ENCODE measurements around the gene ST6GALNAC6. TPM values are rescaled to one million over a fixed set of nuclear protein-coding genes. Genes with fewer than 3 reads are reported as not detected.

Gene ST6GALNAC6
- total and polyA plus RNA-seq, 7 donors = 35.6 to 125 (median 109) TPM

- no peak for DNase-seq
- no peaks in the 10 kb centered on the region for H3K27me3 ChIP-seq
- H3K27ac ChIP-seq = peak overlapping the region in 1 of 4 donors; percentile 6
- TF ChIP-seq POLR2AphosphoS5 (IDR thresholded peaks at IDR 0.05) = no peak
- no peak for TF ChIP-seq POLR2A (IDR thresholded peaks at IDR 0.05)
- TF ChIP-seq EP300 (IDR thresholded peaks at IDR 0.05) = no peak
- no peak for TF ChIP-seq CTCF (IDR thresholded peaks at IDR 0.05)
- no peak overlapping the region for H3K4me3 ChIP-seq
- no peaks in the 10 kb centered on the region for H3K36me3 ChIP-seq
- 85% methylated on average over 8 of the region's 8 CpGs for WGBS, 2 donors
- intact Hi-C loops (cut with DNase I) = no loop called here
- H3K4me1 ChIP-seq = peaks cover 0 to 25% (median 18%) of the 10 kb centered on the region in 4 donors
- no peaks in the 10 kb centered on the region for H3K9me3 ChIP-seq
Observed at GRCh38 chr9:127856729-127857116, 42.7 kb downstream of the ST6GALNAC6 start.

GRCh38 chr9:127856094-127856728 is 43.2 kb downstream of the ST6GALNAC6 start:
- Histone ChIP-seq H3K27ac (peak overlapping the region in 1 of 4 donors; percentile 6), H3K4me3 (no peak overlapping the region), H3K9me3 (no peaks in the 10 kb centered on the region), H3K4me1 (peaks cover 0 to 21% (median 15%) of the 10 kb centered on the region in 4 donors), H3K36me3 (no peaks in the 10 kb centered on the region), H3K27me3 (no peaks in the 10 kb centered on the region)
- WGBS, 2 donors = 72 to 76% methylated on average over 11 of the region's 11 CpGs
- TF ChIP-seq CTCF (IDR thresholded peaks at IDR 0.05) = no peak
- no peak for TF ChIP-seq POLR2A (IDR thresholded peaks at IDR 0.05)
- TF ChIP-seq POLR2AphosphoS5 (IDR thresholded peaks at IDR 0.05) = no peak
- no peak for TF ChIP-seq EP300 (IDR thresholded peaks at IDR 0.05)
- intact Hi-C loops (cut with DNase I) = no loop called here
- no peak for DNase-seq

- H3K4me1 ChIP-seq = peaks cover 0 to 21% (median 15%) of the 10 kb centered on the region in 4 donors
- H3K4me3 ChIP-seq = no peak overlapping the region
- WGBS, 2 donors = 95 to 96% methylated on average over 5 of the region's 5 CpGs
- no peaks in the 10 kb centered on the region for H3K9me3 ChIP-seq
- TF ChIP-seq POLR2AphosphoS5 (IDR thresholded peaks at IDR 0.05) = no peak
- TF ChIP-seq POLR2A (IDR thresholded peaks at IDR 0.05) = no peak
- no peak for TF ChIP-seq EP300 (IDR thresholded peaks at IDR 0.05)
- TF ChIP-seq CTCF (IDR thresholded peaks at IDR 0.05) = no peak
- DNase-seq = no peak
- H3K27ac ChIP-seq = peak overlapping the region in 2 of 4 donors; percentile 73 to 77
- H3K36me3 ChIP-seq = no peaks in the 10 kb centered on the region
- intact Hi-C loops (cut with DNase I) = no loop called here
- no peaks in the 10 kb centered on the region for H3K27me3 ChIP-seq
Observed at GRCh38 chr9:127855522-127855921, 43.9 kb downstream of the ST6GALNAC6 start.

GRCh38 chr9:127854960-127855359 is 44.4 kb downstream of the ST6GALNAC6 start:
- no peaks in the 10 kb centered on the region for H3K36me3 ChIP-seq
- H3K27ac ChIP-seq = peak overlapping the region; percentile 73 to 77 (median 74)
- WGBS, 2 donors = 72 to 73% methylated on average over 11 of the region's 11 CpGs
- no peaks in the 10 kb centered on the region for H3K27me3 ChIP-seq
- peaks cover 0 to 21% (median 15%) of the 10 kb centered on the region in 4 donors for H3K4me1 ChIP-seq
- peak overlapping the region; percentile 30 to 56 (median 48) for H3K4me3 ChIP-seq
- DNase-seq = no peak
- H3K9me3 ChIP-seq = no peaks in the 10 kb centered on the region
- intact Hi-C loops (cut with DNase I) = no loop called here
- no peak for TF ChIP-seq EP300 (IDR thresholded peaks at IDR 0.05)
- no peak for TF ChIP-seq POLR2AphosphoS5 (IDR thresholded peaks at IDR 0.05)
- TF ChIP-seq CTCF (IDR thresholded peaks at IDR 0.05) = no peak
- TF ChIP-seq POLR2A (IDR thresholded peaks at IDR 0.05) = no peak

All from sigmoid colon (tissue), 7 donors.